SK-N-SH treated with all-trans-retinoic acid at 6 μM for 48 hours (cell line): Measurements from ENCODE around the gene C1QTNF12.
"Not testable (repeated sequence)": the region's sequence is repeated elsewhere in the genome, so short reads cannot be mapped to it uniquely, and the experiment has no call there.

Experiments used
- ATAC-seq: fragments of 200-7000 bp; cut with Tn5 transposase; 3 replicates; pipeline ENCODE4 v1.9.1; 2020; ENCODE audit warnings: mild to moderate bottlenecking, moderate library complexity
- BACH2 ChIP-seq: fragments of 250-450 bp; sonication (Bioruptor Pico); IDR thresholded peaks from 2 replicates; pipeline ENCODE4 v1.9.0; 2021; ENCODE audit warnings: mild to moderate bottlenecking, borderline replicate concordance
- CSDC2 ChIP-seq: fragments of 250-450 bp; sonication (Bioruptor Pico); IDR thresholded peaks from 2 replicates; pipeline ENCODE4 v1.5.0; 2020; ENCODE audit warnings: mild to moderate bottlenecking, moderate library complexity
- ISL1 ChIP-seq: fragments of 250-450 bp; sonication (Bioruptor Pico); IDR thresholded peaks from 2 replicates; pipeline ENCODE4 v2.1.2; 2022; ENCODE audit warnings: mild to moderate bottlenecking, moderate library complexity
- OSR1 ChIP-seq: fragments of 250-450 bp; sonication (Bioruptor Pico); IDR thresholded peaks from 2 replicates; pipeline ENCODE4 v1.8.0; 2022; ENCODE audit warnings: moderate library complexity, mild to moderate bottlenecking, inconsistent platforms
- PATZ1 ChIP-seq: fragments of 250-450 bp; sonication (Bioruptor Pico); IDR thresholded peaks from 2 replicates; pipeline ENCODE4 v1.8.0; 2020; ENCODE audit warnings: mild to moderate bottlenecking, moderate library complexity, borderline replicate concordance
- SNAI2 ChIP-seq: fragments of 250-450 bp; sonication (Bioruptor Pico); IDR thresholded peaks from 2 replicates; pipeline ENCODE4 v1.5.0; 2020; ENCODE audit warnings: mild to moderate bottlenecking, moderate library complexity
- TCF4 ChIP-seq: fragments of 250-450 bp; sonication (Bioruptor Pico); IDR thresholded peaks from 2 replicates; pipeline ENCODE4 v1.8.0; 2021; ENCODE audit warnings: mild to moderate bottlenecking, moderate library complexity, borderline replicate concordance
- TOX ChIP-seq: fragments of 250-450 bp; sonication (Bioruptor Pico); IDR thresholded peaks from 2 replicates; pipeline ENCODE4 v1.8.0; 2021; ENCODE audit warnings: mild to moderate bottlenecking, moderate library complexity, borderline replicate concordance
- ZFP3 ChIP-seq: fragments of 250-450 bp; sonication (Bioruptor Pico); IDR thresholded peaks from 2 replicates; pipeline ENCODE4 v1.5.0; 2020; ENCODE audit warnings: mild to moderate bottlenecking, moderate library complexity
- ZFP30 ChIP-seq: fragments of 450-650 bp; formaldehyde crosslinking; IDR thresholded peaks from 2 replicates; pipeline ENCODE4 v1.5.0; 2022; ENCODE audit warnings: mild to moderate bottlenecking, moderate library complexity
- ZNF565 ChIP-seq: fragments of 450-650 bp; formaldehyde crosslinking; conservative IDR thresholded peaks from 2 replicates; pipeline ENCODE4 v1.5.0; 2020; ENCODE audit warnings: low read depth, mild to moderate bottlenecking, moderate library complexity
- ZNF70 ChIP-seq: fragments of 450-650 bp; formaldehyde crosslinking; IDR thresholded peaks from 2 replicates; pipeline ENCODE4 v1.5.0; 2020; ENCODE audit warnings: mild to moderate bottlenecking, moderate library complexity
- TF ChIP-seq, protein P1 (sequence below): fragments of 250-450 bp; sonication (Bioruptor Pico); IDR thresholded peaks from 2 replicates; pipeline ENCODE4 v1.5.1; 2021; ENCODE audit warnings: mild to moderate bottlenecking, moderate library complexity
- TF ChIP-seq, protein P2 (sequence below): fragments of 250-450 bp; sonication (Bioruptor Pico); IDR thresholded peaks from 2 replicates; pipeline ENCODE4 v1.8.0; 2021; ENCODE audit warnings: low read depth, mild to moderate bottlenecking, moderate library complexity, borderline replicate concordance
- TF ChIP-seq, protein P3 (sequence below): fragments of 250-450 bp; sonication (Bioruptor Pico); IDR thresholded peaks from 2 replicates; pipeline ENCODE4 v1.5.0; 2020; ENCODE audit warnings: mild to moderate bottlenecking, moderate library complexity

The C1QTNF12 gene

DNA sequence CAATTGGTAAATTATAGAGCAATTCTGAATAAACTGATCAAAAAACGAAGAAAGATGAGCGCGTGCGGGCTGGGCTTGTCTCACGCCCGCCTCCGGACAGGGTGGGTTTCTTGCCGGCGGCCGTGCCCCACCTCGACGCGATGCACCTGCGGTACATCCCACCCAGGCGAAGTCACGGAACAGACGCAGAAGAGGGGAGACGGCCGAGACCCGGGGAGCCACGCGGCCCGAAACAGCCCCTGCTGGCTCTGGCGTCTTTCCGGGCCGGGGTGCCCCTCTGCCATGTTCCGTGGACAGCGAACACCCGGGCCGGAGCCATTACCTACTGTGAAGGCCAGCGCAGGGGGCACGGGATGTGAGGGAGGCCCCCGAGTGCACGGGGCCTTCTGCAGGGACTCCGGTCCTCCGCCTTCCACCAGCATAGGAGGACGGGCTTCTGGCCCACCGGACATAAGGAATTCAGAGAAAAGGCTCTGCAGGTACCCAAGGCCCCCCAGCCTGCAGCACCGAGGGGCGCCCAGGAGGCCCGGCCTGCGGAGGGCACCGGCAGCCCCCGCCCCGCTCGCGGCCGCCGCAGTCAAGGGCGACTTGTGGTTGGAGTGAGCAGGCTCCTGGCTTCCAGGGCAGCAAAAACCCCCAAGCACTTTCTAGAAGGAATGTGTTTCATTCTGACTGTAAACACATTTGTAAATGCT lies 7.6 kb upstream of the C1QTNF12 start:
- no peak for TF ChIP-seq ZNF565
- TF ChIP-seq ISL1 (CRISPR knock-in tag) = no peak
- no peak for TF ChIP-seq ZNF70 (CRISPR knock-in tag)
- no peak for TF ChIP-seq SNAI2 (CRISPR knock-in tag)
- no peak for TF ChIP-seq TOX
- no peak for TF ChIP-seq BACH2 (CRISPR knock-in tag)

DNA sequence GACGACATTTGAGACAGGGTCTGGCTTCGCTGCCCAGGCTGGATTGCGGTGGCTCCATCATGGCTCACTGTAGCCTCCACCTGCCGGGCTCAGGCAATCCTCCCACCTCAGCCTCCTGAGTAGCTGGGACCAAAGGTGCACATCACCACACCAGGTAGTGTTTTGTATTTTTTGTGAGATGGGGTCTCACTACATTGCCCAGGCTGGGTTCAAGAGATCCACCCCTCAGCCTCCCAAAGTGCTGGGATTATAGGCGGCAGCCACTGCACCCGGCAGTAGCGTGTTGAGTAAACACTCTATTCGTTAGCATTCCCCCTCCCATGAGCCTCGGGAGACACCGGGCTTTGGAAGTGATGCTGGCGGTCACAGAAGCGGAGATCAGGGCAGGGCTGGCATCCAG lies 6.8 kb upstream of the C1QTNF12 start:
- TF ChIP-seq, protein P1, sequence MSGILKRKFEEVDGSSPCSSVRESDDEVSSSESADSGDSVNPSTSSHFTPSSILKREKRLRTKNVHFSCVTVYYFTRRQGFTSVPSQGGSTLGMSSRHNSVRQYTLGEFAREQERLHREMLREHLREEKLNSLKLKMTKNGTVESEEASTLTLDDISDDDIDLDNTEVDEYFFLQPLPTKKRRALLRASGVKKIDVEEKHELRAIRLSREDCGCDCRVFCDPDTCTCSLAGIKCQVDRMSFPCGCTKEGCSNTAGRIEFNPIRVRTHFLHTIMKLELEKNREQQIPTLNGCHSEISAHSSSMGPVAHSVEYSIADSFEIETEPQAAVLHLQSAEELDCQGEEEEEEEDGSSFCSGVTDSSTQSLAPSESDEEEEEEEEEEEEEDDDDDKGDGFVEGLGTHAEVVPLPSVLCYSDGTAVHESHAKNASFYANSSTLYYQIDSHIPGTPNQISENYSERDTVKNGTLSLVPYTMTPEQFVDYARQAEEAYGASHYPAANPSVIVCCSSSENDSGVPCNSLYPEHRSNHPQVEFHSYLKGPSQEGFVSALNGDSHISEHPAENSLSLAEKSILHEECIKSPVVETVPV = no peak
- TF ChIP-seq PATZ1 (no peak), CSDC2 (CRISPR knock-in tag) (no peak), ZNF565 (no peak), OSR1 (CRISPR knock-in tag) (no peak), TCF4 (CRISPR knock-in tag) (no peak), ZFP3 (CRISPR knock-in tag) (no peak)
- TF ChIP-seq, protein P2, sequence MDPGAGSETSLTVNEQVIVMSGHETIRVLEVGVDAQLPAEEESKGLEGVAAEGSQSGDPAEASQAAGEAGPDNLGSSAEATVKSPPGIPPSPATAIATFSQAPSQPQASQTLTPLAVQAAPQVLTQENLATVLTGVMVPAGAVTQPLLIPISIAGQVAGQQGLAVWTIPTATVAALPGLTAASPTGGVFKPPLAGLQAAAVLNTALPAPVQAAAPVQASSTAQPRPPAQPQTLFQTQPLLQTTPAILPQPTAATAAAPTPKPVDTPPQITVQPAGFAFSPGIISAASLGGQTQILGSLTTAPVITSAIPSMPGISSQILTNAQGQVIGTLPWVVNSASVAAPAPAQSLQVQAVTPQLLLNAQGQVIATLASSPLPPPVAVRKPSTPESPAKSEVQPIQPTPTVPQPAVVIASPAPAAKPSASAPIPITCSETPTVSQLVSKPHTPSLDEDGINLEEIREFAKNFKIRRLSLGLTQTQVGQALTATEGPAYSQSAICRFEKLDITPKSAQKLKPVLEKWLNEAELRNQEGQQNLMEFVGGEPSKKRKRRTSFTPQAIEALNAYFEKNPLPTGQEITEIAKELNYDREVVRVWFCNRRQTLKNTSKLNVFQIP (CRISPR knock-in tag) = no peak
- TF ChIP-seq, protein P3, sequence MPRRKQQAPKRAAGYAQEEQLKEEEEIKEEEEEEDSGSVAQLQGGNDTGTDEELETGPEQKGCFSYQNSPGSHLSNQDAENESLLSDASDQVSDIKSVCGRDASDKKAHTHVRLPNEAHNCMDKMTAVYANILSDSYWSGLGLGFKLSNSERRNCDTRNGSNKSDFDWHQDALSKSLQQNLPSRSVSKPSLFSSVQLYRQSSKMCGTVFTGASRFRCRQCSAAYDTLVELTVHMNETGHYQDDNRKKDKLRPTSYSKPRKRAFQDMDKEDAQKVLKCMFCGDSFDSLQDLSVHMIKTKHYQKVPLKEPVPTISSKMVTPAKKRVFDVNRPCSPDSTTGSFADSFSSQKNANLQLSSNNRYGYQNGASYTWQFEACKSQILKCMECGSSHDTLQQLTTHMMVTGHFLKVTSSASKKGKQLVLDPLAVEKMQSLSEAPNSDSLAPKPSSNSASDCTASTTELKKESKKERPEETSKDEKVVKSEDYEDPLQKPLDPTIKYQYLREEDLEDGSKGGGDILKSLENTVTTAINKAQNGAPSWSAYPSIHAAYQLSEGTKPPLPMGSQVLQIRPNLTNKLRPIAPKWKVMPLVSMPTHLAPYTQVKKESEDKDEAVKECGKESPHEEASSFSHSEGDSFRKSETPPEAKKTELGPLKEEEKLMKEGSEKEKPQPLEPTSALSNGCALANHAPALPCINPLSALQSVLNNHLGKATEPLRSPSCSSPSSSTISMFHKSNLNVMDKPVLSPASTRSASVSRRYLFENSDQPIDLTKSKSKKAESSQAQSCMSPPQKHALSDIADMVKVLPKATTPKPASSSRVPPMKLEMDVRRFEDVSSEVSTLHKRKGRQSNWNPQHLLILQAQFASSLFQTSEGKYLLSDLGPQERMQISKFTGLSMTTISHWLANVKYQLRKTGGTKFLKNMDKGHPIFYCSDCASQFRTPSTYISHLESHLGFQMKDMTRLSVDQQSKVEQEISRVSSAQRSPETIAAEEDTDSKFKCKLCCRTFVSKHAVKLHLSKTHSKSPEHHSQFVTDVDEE (CRISPR knock-in tag) = no peak
- no peak for ATAC-seq

More for the DNA sequence above, 7.6 kb upstream of the C1QTNF12 start:
- no peak for ATAC-seq

DNA sequence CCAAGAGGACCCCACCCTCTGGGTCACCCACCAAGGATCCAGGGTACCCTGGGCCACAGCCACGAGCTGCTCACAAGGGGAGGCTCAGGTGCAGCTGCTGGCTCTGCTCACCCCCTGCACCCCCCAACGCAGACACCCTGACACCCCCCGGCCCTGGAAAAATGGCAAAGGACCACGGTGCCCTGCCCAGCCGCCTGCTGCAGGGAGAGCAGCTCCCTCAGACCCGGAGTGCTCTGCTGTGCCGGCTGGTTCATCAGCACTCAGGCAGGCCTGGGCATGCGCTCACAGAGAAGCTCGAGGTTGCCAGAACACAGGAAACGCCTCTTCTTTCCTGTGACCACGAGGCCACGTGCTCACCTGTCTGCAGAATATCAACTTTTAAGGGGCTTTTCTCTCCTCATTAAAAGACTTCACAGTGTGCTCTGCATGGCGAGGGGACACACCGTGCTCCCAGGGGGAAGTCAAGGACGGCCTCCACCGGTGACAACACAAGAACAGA lies 4.3 kb upstream of the C1QTNF12 start:
- TF ChIP-seq, protein P1 = no peak
- TF ChIP-seq, protein P3 (CRISPR knock-in tag) = no peak
- TF ChIP-seq ZFP30 (CRISPR knock-in tag) = no peak
- no peak for TF ChIP-seq TOX
- no peak for ATAC-seq

GRCh38 chr1:1248009-1248913 lies 1.7 kb upstream of the C1QTNF12 start:
- not testable (repeated sequence) for ATAC-seq
